ENCODE results near the gene ASB16. TPM values are rescaled to one million over a fixed set of nuclear protein-coding genes. Genes with fewer than 3 reads are reported as not detected.
A peak's percentile ranks its signal among the peaks of the same experiment; 100 is the strongest.

The ASB16 gene
- total and polyA plus RNA-seq, 10 donors = 0.09 to 0.57 (median 0.16) TPM; not detected in 7

DNA sequence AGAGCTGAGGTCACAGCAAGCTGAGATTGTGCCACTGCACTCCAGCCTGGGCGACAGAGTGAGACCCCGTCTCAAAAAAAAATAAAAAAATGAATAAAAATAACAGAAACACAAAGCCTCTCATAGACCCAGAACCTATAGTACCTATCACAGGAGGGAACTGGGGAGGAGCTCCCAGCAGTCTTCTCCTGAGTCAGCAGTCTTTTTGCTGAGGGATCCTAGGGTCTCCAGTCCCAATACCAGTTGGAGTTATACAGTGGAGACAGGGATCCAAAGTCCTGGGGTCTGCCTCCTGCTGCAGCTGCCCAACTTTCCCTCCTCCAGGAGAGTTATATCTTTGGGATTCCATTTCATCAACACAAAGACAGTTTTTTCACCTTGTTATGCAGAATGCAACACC, 12.5 kb downstream of the ASB16 start:
- Histone ChIP-seq H3K27ac (no peak overlapping the region), H3K4me3 (no peak overlapping the region), H3K4me1 (peaks cover 15 to 55% (median 31%) of the 10 kb centered on the region in 6 donors), H3K27me3 (replicated peaks in 1 of 7) (no peaks in the 10 kb centered on the region), H3K9me3 (no peaks in the 10 kb centered on the region), H3K36me3 (peaks cover 0 to 42% (median 27%) of the 10 kb centered on the region in 6 donors)
- 85 to 94% (median 93%) methylated on average over 2 of the region's 2 CpGs for WGBS, 5 donors
- intact Hi-C loops (cut with DNase I; ENCODE audit: low total_unique reads) = no loop called here
- TF ChIP-seq CTCF (IDR thresholded peaks at IDR 0.05 in 8 of 11, conservative IDR thresholded peaks at IDR 0.05 in 3 of 11) = no peak
- no peak for TF ChIP-seq POLR2AphosphoS5 (IDR thresholded peaks at IDR 0.05)
- no peak for TF ChIP-seq POLR2A (IDR thresholded peaks at IDR 0.05)
- DNase-seq = no peak

DNA sequence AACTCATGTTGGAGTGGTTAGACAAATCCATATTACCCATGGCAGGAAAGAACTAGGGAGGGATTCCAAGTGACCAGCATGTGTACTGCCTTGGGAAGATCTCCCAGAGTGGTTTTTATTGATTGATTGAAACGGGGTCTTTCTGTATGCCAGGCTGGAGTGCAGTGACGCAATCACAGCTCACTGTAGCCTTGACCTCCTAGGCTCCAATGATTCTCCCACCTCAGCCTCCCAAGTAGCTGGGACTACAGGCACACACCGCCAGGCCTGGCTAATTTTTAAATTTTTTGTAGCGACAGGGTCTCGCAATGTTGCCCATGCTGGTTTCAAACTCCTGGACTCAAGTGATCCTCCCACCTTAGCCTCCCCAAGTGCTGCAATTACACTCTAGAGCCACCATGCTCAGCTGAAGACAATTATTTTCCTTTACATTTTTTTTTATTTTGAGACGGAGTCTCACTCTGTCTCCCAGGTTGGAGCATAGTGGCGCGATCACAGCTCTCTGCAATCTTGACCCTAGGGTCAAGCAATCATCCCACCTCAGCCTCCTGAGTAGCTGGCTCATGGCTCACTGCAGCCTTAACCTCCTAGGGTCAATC, 13.8 kb downstream of the ASB16 start:
- H3K27ac ChIP-seq = no peak overlapping the region
- intact Hi-C loops (cut with DNase I; ENCODE audit: low total_unique reads) = no loop called here
- 89 to 92% (median 91%) methylated on average over 8 of the region's 8 CpGs for WGBS, 5 donors
- no peaks in the 10 kb centered on the region for H3K9me3 ChIP-seq
- DNase-seq = no peak
- H3K27me3 ChIP-seq (replicated peaks in 1 of 7) = no peaks in the 10 kb centered on the region
- no peak for TF ChIP-seq POLR2A (IDR thresholded peaks at IDR 0.05)
- TF ChIP-seq CTCF (IDR thresholded peaks at IDR 0.05 in 8 of 11, conservative IDR thresholded peaks at IDR 0.05 in 3 of 11) = no peak
- TF ChIP-seq POLR2AphosphoS5 (IDR thresholded peaks at IDR 0.05) = no peak
- H3K36me3 ChIP-seq = peaks cover 0 to 36% (median 21%) of the 10 kb centered on the region in 6 donors
- H3K4me1 ChIP-seq = peaks cover 21 to 68% (median 43%) of the 10 kb centered on the region in 6 donors
- no peak overlapping the region for H3K4me3 ChIP-seq

- peaks cover 21 to 77% (median 46%) of the 10 kb centered on the region in 6 donors for H3K4me1 ChIP-seq
- no peaks in the 10 kb centered on the region for H3K27me3 ChIP-seq (replicated peaks in 1 of 7)
- TF ChIP-seq POLR2A (IDR thresholded peaks at IDR 0.05) = peak in 1 of 3 donors; percentile 65
- peak in 2 of 11 experiments; percentile 32 for TF ChIP-seq CTCF (IDR thresholded peaks at IDR 0.05 in 8 of 11, conservative IDR thresholded peaks at IDR 0.05 in 3 of 11)
- peak; percentile 94 to 96 (median 96) for TF ChIP-seq POLR2AphosphoS5 (IDR thresholded peaks at IDR 0.05)
- 0 to 1% (median 0%) methylated on average over 38 to 50 of the region's 50 CpGs for WGBS, 5 donors
- H3K9me3 ChIP-seq = no peaks in the 10 kb centered on the region
- H3K4me3 ChIP-seq = peak within 1 kb of the TSS; percentile 66 to 83 (median 79)
- intact Hi-C loops (cut with DNase I; ENCODE audit: low total_unique reads) = no loop called here
- peak; percentile 99 for DNase-seq
- H3K36me3 ChIP-seq = peaks cover 0 to 53% (median 41%) of the 10 kb centered on the region in 6 donors
- H3K27ac ChIP-seq = peak within 1 kb of the TSS; percentile 96 to 100 (median 98)
Measured at GRCh38 chr17:44186307-44187130, 16.0 kb downstream of the ASB16 start, which contains the start of gene TMUB2. Gene TMUB2, plus strand, starts transcription at chr17:44186972. Its CDS starts 737 bp downstream, at chr17:44187709.

Data from spleen (tissue), 11 donors.